ENCODE data around the gene KCNQ1. TPM values are rescaled to one million over a fixed set of nuclear protein-coding genes. Genes with fewer than 3 reads are reported as not detected.

The KCNQ1 gene
- total RNA-seq, 3 donors from 2014 or later, result 15.5 to 44.7 (median 37.4) TPM

GRCh38 chr11:2797741-2798361 is 353.0 kb downstream of the KCNQ1 start:
- intact Hi-C loops (cut with DNase I, micrococcal nuclease), result no loop called here
- H3K9me3 ChIP-seq, result no peaks in the 10 kb centered on the region
- H3K36me3 ChIP-seq (ENCODE audit: low read depth), result no peaks in the 10 kb centered on the region
- DNase-seq (peak in 2 of 3 donors; percentile 14 to 33), ATAC-seq (no peak)
- H3K4me1 ChIP-seq (ENCODE audit: low read depth), result no peaks in the 10 kb centered on the region
- no peak for TF ChIP-seq CTCF (IDR thresholded peaks at IDR 0.05)
- H3K4me3 ChIP-seq, result no peak overlapping the region

GRCh38 chr11:2798951-2799761 is 354.3 kb downstream of the KCNQ1 start:
- no peaks in the 10 kb centered on the region for H3K4me1 ChIP-seq (ENCODE audit: low read depth)
- DNase-seq (peak in 2 of 3 donors; percentile 15 to 22), ATAC-seq (no peak)
- TF ChIP-seq CTCF (IDR thresholded peaks at IDR 0.05), result no peak
- H3K4me3 ChIP-seq, result no peak overlapping the region
- intact Hi-C loops (cut with DNase I, micrococcal nuclease), result no loop called here
- no peaks in the 10 kb centered on the region for H3K9me3 ChIP-seq
- no peaks in the 10 kb centered on the region for H3K36me3 ChIP-seq (ENCODE audit: low read depth)

- H3K36me3 ChIP-seq (ENCODE audit: low read depth), result no peaks in the 10 kb centered on the region
- TF ChIP-seq CTCF (IDR thresholded peaks at IDR 0.05), result no peak
- ATAC-seq (no peak), DNase-seq (peak in 2 of 3 donors; percentile 10 to 28)
- no peak overlapping the region for H3K4me3 ChIP-seq
- no peaks in the 10 kb centered on the region for H3K9me3 ChIP-seq
- no peaks in the 10 kb centered on the region for H3K4me1 ChIP-seq (ENCODE audit: low read depth)
- intact Hi-C loops (cut with DNase I, micrococcal nuclease), result no loop called here
These were observed 355.3 kb downstream of the KCNQ1 start for GRCh38 chr11:2799881-2800654.

GRCh38 chr11:2800655-2801531 is 356.1 kb downstream of the KCNQ1 start:
- DNase-seq, result peak in 2 of 3 donors; percentile 15 to 35
- no peak for ATAC-seq
- Histone ChIP-seq H3K4me1 (ENCODE audit: low read depth) (no peaks in the 10 kb centered on the region), H3K36me3 (ENCODE audit: low read depth) (no peaks in the 10 kb centered on the region), H3K9me3 (no peaks in the 10 kb centered on the region), H3K4me3 (no peak overlapping the region)
- no peak for TF ChIP-seq CTCF (IDR thresholded peaks at IDR 0.05)
- intact Hi-C loops (cut with DNase I, micrococcal nuclease), result no loop called here
